HT-29 (cell line): ENCODE results near the gene GINS2. TPM values are rescaled to one million over a fixed set of nuclear protein-coding genes. Genes with fewer than 3 reads are reported as not detected.
A peak's percentile ranks its signal among the peaks of the same experiment; 100 is the strongest.

ENCODE experiments used
- DNase-seq: peaks from one replicate; pipeline ENCODE4 v3.0.0-alpha.2; 2015; ENCODE audit warnings: low spot score
- total RNA-seq: library from RNA; depleted of rRNA; stranded (reverse); fragments of >200 nt; shearing (Covaris generic); gene quantifications from 2 replicates; pipeline ENCODE4 v1.2.3, GENCODE V29; 2014

Gene GINS2
- total RNA-seq, 1 experiment from 2014 or later: 22.8 TPM

GRCh38 chr16:85667841-85668413, 20.8 kb downstream of the GINS2 start:
- DNase-seq: no peak

- no peak for DNase-seq
Measured at GRCh38 chr16:85667261-85667660, 21.5 kb downstream of the GINS2 start.

- DNase-seq: no peak
Measured at GRCh38 chr16:85665929-85666328, 22.8 kb downstream of the GINS2 start.

- no peak for DNase-seq
Measured at GRCh38 chr16:85665373-85665740, 23.4 kb downstream of the GINS2 start.

- no peak for DNase-seq
Measured at GRCh38 chr16:85664580-85665372, 24.0 kb downstream of the GINS2 start.

GRCh38 chr16:85663891-85664321, 24.8 kb downstream of the GINS2 start:
- no peak for DNase-seq

- no peak for DNase-seq
Measured at GRCh38 chr16:85662976-85663830, 25.6 kb downstream of the GINS2 start.

DNA sequence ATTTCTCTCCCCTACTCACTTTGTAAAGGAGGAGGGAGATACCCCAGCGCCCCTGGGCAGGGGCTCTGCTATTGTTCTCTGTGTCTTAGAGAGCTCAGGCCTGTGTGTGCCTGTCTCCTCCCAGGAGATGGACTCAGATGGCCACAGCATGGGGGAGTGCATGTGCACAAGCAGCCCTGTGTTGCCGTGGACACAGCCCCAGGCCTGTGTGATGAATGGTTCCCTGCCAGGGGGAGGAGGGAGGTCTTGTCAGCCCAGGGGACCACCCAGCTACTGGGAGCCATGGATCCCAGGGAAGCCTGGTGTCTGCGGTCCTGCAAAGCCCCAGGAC, 26.3 kb downstream of the GINS2 start:
- no peak for DNase-seq

- DNase-seq: no peak
Measured at GRCh38 chr16:85661740-85662481, 26.8 kb downstream of the GINS2 start.

DNA sequence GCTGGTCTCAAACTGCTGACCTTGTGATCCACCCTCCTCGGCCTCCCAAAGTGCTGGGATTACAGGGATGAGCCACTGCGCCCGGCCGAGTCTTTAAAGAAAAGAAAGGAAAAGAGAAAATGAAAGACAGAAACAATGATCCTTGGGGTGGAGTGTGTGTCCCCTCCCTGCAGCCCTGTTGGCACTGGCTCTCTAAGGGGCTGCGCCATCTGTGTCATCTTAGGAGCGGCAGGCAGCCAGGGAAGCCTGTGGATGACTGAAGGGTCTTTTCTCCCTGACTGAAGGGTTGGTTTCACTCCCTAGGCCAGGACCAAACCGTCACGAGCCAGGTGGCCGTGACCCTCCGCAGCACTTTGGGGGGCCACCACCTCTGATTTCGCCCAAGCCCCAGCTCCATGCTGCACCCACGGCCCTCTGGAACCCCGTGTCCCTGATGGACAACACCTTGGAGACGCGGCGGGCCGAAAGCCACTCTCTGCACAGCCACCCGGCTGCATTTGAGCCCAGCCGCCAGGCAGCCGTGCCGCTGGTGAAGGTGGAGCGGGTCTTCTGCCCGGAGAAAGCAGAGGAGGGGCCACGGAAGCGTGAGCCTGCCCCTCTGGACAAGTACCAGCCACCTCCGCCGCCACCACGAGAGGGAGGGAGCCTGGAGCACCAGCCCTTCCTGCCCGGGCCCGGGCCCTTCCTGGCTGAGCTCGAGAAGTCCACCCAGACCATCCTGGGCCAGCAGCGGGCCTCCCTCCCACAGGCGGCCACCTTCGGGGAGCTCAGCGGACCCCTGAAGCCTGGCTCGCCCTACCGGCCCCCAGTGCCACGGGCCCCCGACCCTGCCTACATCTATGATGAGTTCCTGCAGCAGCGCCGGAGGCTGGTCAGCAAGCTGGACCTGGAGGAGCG, 27.7 kb downstream of the GINS2 start:
- no peak for DNase-seq

- DNase-seq: peak; percentile 70
Measured at GRCh38 chr16:85659805-85660511, 28.8 kb downstream of the GINS2 start.

DNA sequence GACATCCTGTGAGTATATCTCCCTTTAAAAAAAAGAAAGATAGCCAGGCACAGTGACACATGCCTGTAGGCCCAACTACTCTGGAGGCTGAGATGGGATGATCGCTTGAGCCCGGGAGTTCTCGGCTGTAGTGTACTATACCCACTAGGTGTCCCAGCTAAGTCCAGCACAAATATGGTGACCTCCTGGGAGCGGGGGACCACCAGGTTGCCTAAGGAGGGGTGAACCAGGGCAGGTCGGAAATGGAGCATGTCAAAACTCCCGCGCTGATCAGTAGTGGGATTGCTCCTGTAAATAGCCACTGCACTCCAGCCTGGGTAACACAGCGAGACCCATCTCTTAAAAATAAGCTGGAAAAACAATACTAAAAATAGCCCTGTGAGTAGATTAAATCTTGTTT, 29.4 kb downstream of the GINS2 start:
- DNase-seq: no peak

DNA sequence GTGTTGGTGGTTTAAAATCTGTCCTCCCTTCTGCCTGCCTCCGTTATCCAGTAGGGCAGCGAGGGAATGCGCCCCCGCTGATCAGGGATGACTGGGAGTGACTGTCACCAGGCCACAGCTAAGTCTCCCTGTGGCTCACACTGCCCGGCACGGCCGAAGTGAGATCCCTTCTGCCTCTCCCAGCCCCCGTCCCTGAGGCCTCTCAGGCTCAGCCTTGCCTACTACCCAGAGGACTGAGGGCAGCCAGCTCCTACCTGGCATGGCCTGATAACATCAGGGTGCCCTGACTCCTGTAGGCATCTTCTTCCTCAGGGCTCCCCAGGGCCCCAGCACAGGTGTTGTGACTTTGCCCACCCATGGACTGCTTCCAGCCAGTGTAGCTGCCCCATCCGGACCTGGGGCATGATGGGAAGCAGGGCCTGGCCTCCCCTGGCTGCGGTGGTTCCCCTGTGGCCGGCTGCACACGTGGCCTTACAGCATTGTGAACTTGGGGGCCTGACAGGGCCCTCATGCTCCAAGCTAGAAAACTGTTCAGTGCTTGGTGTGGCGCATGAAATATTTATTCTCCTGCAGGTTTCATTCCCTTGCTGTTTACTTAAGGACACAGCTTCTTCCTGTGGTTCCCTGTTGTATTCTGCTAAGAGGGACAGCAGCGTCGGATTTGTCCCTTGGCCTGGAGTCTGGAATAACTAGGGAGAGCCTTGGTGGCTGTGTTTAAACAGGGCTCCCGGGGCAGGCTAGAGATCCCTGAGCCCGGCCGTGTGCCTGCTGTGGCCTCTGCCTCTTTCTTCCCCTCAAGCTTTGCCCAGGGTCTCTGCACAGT, 30.0 kb downstream of the GINS2 start:
- DNase-seq: no peak

DNA sequence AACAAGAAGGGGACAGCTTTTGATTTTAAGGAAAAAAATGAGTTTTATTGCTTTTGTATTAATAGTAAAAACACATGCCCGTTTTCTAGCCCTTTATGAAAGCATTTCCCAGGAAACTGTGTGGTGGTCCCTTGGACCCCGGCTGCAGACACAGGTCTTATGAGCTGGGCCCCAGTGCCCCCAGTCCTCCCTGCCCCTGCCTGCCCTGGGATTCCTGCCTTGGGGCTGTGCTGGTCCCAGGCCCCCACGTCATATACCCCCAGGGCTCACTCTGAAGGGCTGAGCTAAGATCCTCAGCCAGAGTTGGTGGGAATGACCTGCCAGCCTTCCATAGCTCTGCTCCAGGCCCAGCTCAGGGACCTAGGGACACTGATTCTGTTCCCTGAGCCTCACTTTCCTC, 30.8 kb downstream of the GINS2 start:
- no peak for DNase-seq

GRCh38 chr16:85657267-85657650, 31.5 kb downstream of the GINS2 start:
- DNase-seq: no peak

- DNase-seq: no peak
Measured at GRCh38 chr16:85656351-85657266, 32.1 kb downstream of the GINS2 start.

GRCh38 chr16:85655216-85656129, 33.3 kb downstream of the GINS2 start:
- DNase-seq: no peak
